Tibial artery (tissue), 4 donors: ENCODE data around the gene KDF1.
A peak's percentile ranks its signal among the peaks of the same experiment; 100 is the strongest.

ENCODE experiments used
- DNase-seq, 2 donors: peaks; one replicate each; pipeline ENCODE4 v3.0.0-alpha.2; 2019
- H3K27ac ChIP-seq, 2 donors: fragments of 200-600 bp; sonication (generic) in 1 of 2; 1 replicate in 1 of 2; 2 replicates in 1 of 2; pipeline ENCODE4 v1.5.1; 2018 to 2019; ENCODE audit warnings: mild to moderate bottlenecking in 1 of 2
- H3K27me3 ChIP-seq, 2 donors: fragments of 200-600 bp; sonication (generic) in 1 of 2; one replicate each; pipeline versions ENCODE4 v1.5.1 to v1.6.0; 2016 to 2019
- H3K36me3 ChIP-seq, 3 donors: fragments of 200-600 bp; sonication (generic) in 2 of 3; one replicate each; pipeline ENCODE4 v1.5.1; 2016 to 2019; ENCODE audit warnings: mild to moderate bottlenecking in 2 of 3
- H3K4me1 ChIP-seq, 4 donors: fragments of 200-600 bp; sonication (generic) in 2 of 4; 1 replicate in 3 of 4; 2 replicates in 1 of 4; pipeline ENCODE4 v1.5.1; 2016 to 2019
- H3K4me3 ChIP-seq, 2 donors: fragments of 200-600 bp; sonication (generic) in 1 of 2; 1 replicate in 1 of 2; 2 replicates in 1 of 2; pipeline ENCODE4 v1.5.1; 2018 to 2019; ENCODE audit warnings: mild to moderate bottlenecking in 2 of 2
- H3K9me3 ChIP-seq, 3 donors: fragments of 200-600 bp; sonication (generic) in 1 of 3; one replicate each; pipeline ENCODE4 v1.5.1; 2016 to 2019
- intact Hi-C: fragments of 100-400 bp; cut with DNase I; formaldehyde crosslinking; loops from one replicate; pipeline ENCODE4 v1.15.0; 2023; ENCODE audit warnings: low total_unique reads
- TF ChIP-seq, protein P1 (sequence below), 2 experiments: fragments of 200-600 bp in 1 of 2; fragments of 450-650 bp in 1 of 2; IDR thresholded peaks; one replicate each; pipeline ENCODE4 v1.5.1; 2017 to 2019; ENCODE audit warnings: antibody characterized with exemption in 2 of 2, mild to moderate bottlenecking in 1 of 2, moderate library complexity in 1 of 2

KDF1 gene

DNA sequence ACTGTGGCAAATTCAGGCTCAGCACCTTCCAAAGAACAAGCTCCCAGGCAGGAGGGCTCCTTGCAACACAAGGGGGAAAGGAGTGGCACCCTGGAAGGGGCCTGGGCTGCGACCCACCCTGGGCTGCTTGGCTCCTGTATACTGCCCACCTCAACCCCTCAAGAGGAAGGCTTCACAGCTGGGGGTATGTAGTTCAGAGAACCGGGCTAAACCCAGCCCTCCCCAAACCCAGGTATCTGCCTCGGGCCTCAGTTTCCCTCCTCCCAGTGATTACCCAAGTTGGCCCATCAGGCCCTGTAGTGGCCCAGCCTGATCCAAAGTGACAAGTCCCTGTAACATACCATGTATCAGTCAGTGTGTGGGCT lies 44.9 kb upstream of the KDF1 start:
- DNase-seq = no peak
- peak overlapping the region in 1 of 2 donors; percentile 11 for H3K4me3 ChIP-seq

DNA sequence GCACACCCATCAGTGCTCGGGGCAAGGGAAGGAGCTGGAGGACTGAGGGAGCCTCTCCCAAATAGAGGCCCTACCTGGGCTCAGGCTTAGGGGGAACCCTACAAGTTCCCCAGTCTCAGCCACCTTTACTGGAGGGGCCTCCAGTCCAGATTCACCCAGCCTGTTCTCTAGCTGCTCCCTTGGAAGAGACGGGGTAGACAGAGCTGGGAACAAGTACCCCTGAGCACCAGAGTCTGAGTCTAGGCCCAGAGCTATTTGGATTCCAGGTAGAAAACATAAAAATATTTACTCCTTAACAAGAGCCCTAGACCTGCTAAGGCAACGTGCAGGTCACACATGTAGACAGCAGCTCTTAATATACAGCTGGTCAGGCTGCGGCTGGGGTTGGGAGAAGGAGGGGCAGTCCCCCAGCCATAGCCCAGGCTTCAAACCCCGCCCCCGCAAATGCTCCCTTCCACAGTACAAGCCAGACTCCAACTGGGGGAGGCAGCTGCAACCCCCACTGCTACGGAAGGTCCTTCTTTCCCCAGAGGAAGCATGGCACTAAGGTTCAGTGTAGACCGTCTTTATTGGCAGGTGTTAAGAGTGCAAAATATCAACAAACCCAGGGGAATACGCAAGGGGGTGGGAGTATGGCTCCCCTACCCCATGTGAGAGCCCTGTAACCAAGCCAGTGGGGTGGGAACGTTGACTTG lies 44.4 kb upstream of the KDF1 start:
- DNase-seq = no peak
- H3K4me3 ChIP-seq = peak overlapping the region in 1 of 2 donors; percentile 11

More for the DNA sequence above, 44.9 kb upstream of the KDF1 start:
- H3K27me3 ChIP-seq = no peaks in the 10 kb centered on the region
- H3K9me3 ChIP-seq = no peaks in the 10 kb centered on the region
- peak overlapping the region; percentile 62 to 67 for H3K27ac ChIP-seq
- H3K36me3 ChIP-seq = peaks cover 27 to 42% (median 33%) of the 10 kb centered on the region in 3 donors
- TF ChIP-seq, protein P1, sequence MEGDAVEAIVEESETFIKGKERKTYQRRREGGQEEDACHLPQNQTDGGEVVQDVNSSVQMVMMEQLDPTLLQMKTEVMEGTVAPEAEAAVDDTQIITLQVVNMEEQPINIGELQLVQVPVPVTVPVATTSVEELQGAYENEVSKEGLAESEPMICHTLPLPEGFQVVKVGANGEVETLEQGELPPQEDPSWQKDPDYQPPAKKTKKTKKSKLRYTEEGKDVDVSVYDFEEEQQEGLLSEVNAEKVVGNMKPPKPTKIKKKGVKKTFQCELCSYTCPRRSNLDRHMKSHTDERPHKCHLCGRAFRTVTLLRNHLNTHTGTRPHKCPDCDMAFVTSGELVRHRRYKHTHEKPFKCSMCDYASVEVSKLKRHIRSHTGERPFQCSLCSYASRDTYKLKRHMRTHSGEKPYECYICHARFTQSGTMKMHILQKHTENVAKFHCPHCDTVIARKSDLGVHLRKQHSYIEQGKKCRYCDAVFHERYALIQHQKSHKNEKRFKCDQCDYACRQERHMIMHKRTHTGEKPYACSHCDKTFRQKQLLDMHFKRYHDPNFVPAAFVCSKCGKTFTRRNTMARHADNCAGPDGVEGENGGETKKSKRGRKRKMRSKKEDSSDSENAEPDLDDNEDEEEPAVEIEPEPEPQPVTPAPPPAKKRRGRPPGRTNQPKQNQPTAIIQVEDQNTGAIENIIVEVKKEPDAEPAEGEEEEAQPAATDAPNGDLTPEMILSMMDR (IDR thresholded peaks at IDR 0.05) = no peak
- H3K4me1 ChIP-seq = peaks cover 0 to 99% (median 87%) of the 10 kb centered on the region in 4 donors
- intact Hi-C loops = no loop called here

DNA sequence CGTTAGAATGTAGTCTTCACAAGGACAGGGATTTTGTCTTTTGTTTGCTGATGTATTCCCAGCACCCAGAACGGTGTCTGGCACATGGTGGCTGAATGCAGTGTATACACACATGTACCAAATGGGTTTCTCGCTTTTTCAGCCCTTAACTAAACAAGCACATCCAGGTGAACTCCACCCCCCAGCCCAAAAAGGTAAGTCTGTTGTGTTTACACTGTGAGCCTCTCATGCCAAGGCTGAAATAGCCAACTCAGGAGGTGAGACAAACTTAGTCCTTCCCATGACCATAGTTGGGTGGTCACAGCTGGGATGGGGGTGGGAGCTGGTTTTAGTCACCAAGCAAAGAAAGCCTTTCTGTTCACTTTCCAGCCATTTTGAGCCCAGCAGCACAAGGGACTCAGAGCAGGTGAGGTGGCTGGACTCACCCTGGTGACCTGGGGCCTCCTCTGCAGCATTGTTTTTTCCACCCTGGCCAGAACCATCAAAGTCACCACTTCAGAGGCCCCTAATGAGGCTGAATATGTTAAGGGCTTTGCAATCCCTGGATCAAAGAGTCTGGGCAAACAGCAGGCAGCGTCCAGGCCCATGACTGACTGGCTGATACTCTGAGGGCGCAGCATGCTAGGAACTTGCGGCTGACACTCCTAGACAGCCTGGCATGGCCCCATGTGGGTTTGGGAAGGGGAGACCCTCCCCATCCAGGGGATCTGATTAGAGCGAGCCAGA lies 43.6 kb upstream of the KDF1 start:
- no peaks in the 10 kb centered on the region for H3K9me3 ChIP-seq
- TF ChIP-seq, protein P1 (IDR thresholded peaks at IDR 0.05) = no peak
- H3K27ac ChIP-seq = peak overlapping the region; percentile 62 to 67
- H3K36me3 ChIP-seq = peaks cover 27 to 42% (median 33%) of the 10 kb centered on the region in 3 donors
- peaks cover 0 to 97% (median 88%) of the 10 kb centered on the region in 4 donors for H3K4me1 ChIP-seq
- no peaks in the 10 kb centered on the region for H3K27me3 ChIP-seq
- intact Hi-C loops = no loop called here
- no peak for DNase-seq
- H3K4me3 ChIP-seq = no peak overlapping the region

More for the DNA sequence above, 44.4 kb upstream of the KDF1 start:
- peaks cover 0 to 99% (median 87%) of the 10 kb centered on the region in 4 donors for H3K4me1 ChIP-seq
- TF ChIP-seq, protein P1 (IDR thresholded peaks at IDR 0.05) = no peak
- H3K27me3 ChIP-seq = no peaks in the 10 kb centered on the region
- H3K36me3 ChIP-seq = peaks cover 27 to 42% (median 33%) of the 10 kb centered on the region in 3 donors
- no peaks in the 10 kb centered on the region for H3K9me3 ChIP-seq
- intact Hi-C loops = no loop called here
- H3K27ac ChIP-seq = peak overlapping the region; percentile 62 to 67

DNA sequence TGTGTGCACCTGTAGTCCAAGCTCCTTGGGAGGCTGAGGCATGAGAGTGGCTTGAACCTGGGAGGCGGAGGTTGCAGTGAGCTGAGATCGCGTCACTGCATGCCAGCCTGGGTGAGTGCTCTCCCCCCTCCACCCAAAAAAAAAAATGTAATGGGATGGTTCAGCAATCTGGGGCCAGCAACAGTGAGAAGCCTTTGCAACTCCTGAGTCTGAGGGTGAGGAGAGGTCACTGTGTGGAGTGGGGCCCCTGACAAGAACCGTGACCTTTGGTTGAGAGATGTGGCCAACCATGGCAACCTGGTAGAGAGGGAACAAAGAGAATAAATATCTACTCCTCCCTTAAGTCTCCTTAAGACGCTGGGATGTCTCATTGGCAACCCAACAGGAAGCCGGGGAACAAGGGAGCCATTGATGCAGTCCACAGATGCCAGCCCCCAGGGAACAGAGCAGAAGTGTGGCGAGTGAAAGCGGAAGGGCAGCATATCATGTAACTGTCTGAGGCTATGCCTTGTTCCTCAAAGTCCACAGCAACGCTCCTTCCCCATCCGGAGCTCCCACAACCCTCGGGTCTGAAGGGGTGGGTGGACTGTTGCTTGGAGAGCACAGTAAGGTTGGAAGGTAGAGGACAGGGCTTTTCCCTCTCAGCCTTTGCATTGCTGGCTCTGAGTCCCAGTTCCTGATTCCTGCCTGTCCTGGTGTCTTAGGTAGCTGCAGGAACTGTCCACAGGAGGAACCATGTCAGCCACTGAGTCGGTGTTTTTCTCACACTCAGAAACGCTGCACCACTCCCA lies 41.5 kb upstream of the KDF1 start:
- no peaks in the 10 kb centered on the region for H3K9me3 ChIP-seq
- peak; percentile 65 to 80 for DNase-seq
- peak overlapping the region; percentile 89 to 90 for H3K27ac ChIP-seq
- intact Hi-C loops = no loop called here
- peaks cover 0 to 97% (median 87%) of the 10 kb centered on the region in 4 donors for H3K4me1 ChIP-seq
- peaks cover 27 to 41% (median 31%) of the 10 kb centered on the region in 3 donors for H3K36me3 ChIP-seq
- H3K4me3 ChIP-seq = no peak overlapping the region
- no peaks in the 10 kb centered on the region for H3K27me3 ChIP-seq
- TF ChIP-seq, protein P1 (IDR thresholded peaks at IDR 0.05) = no peak

DNA sequence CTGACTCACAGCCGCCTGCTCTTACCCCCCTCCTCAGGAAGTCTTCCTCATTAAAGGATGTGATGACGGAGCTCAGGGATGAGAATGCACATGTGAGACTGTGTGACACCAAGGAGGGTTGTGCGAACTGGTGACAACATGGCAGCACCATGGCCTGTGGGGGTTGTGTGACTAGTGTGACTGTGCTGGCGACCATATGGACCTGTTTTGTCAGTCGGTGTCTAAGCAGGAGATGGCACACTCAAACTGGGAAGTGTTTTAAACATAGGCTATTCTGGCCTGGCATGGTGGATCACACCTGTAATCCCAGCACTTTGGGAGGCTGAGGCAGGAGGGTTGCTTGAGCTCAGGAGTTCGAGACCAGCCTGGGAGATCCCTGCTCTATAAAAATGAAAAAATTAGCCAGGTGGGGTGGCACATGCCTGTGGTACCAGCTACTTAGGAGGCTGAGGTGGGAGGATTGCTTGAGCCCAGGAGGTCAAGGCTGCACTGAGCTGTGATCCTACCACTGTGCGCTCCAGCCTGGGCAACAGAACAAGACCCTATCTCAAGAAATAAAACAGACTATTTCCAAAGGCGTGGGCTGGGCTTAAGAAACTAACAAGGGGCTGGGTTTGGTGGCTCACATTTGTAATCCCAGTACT lies 40.7 kb upstream of the KDF1 start:
- TF ChIP-seq, protein P1 (IDR thresholded peaks at IDR 0.05) = no peak
- H3K9me3 ChIP-seq = no peaks in the 10 kb centered on the region
- H3K4me3 ChIP-seq = no peak overlapping the region
- peaks cover 19 to 33% (median 23%) of the 10 kb centered on the region in 3 donors for H3K36me3 ChIP-seq
- H3K27ac ChIP-seq = peak overlapping the region; percentile 89 to 90
- H3K4me1 ChIP-seq = peaks cover 0 to 96% (median 82%) of the 10 kb centered on the region in 4 donors
- intact Hi-C loops = no loop called here
- no peaks in the 10 kb centered on the region for H3K27me3 ChIP-seq
- DNase-seq = peak in 1 of 2 donors; percentile 77
